ENCODE results near the gene CYP2J2. TPM values are rescaled to one million over a fixed set of nuclear protein-coding genes. Genes with fewer than 3 reads are reported as not detected.

CYP2J2 gene
- total RNA-seq, 2 donors from 2014 or later, result 2.3 to 4.9 TPM

DNA sequence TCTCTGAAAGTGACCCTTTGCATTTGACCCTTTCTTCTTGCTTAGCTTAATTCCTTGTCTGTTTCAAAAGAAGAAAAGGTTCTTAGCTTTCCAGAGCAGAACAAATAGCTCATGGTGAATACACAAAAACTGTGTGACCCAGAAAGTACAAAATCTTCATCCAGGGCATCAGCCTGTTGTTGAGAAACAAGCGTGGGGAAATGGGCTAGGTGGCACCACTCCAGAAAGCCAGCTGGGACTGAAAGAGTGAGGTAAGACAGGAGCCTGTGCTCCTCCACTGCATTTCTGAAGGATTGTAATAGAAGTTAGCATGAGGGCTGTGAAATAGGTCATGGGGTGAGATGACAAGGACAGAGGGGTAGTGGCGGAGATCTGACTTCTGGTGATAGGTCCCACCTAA is 45.8 kb downstream of the CYP2J2 start:
- Histone ChIP-seq H3K27ac (no peak overlapping the region), H3K36me3 (replicated peaks in 1 of 2; ENCODE audit: insufficient read depth in 1 of 2, low read depth in 2 of 2) (no peaks in the 10 kb centered on the region), H3K27me3 (no peaks in the 10 kb centered on the region), H3K9me3 (no peaks in the 10 kb centered on the region), H3K4me1 (no peaks in the 10 kb centered on the region), H3K4me3 (no peak overlapping the region)
- intact Hi-C loops (cut with DNase I), result loop anchor here (5.0 kb wide), 1 partner anchor 67 kb away; no protein-coding TSS in a partner anchor
- DNase-seq, result peak in 2 of 4 donors; percentile 16 to 17
- ATAC-seq, result no peak
- WGBS, 2 donors, result 80 to 91% methylated on average over 2 of the region's 2 CpGs
- TF ChIP-seq, protein P1, sequence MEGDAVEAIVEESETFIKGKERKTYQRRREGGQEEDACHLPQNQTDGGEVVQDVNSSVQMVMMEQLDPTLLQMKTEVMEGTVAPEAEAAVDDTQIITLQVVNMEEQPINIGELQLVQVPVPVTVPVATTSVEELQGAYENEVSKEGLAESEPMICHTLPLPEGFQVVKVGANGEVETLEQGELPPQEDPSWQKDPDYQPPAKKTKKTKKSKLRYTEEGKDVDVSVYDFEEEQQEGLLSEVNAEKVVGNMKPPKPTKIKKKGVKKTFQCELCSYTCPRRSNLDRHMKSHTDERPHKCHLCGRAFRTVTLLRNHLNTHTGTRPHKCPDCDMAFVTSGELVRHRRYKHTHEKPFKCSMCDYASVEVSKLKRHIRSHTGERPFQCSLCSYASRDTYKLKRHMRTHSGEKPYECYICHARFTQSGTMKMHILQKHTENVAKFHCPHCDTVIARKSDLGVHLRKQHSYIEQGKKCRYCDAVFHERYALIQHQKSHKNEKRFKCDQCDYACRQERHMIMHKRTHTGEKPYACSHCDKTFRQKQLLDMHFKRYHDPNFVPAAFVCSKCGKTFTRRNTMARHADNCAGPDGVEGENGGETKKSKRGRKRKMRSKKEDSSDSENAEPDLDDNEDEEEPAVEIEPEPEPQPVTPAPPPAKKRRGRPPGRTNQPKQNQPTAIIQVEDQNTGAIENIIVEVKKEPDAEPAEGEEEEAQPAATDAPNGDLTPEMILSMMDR (IDR thresholded peaks at IDR 0.05), result no peak
- TF ChIP-seq POLR2A (IDR thresholded peaks at IDR 0.05), result no peak

GRCh38 chr1:59879996-59880505 is 46.5 kb downstream of the CYP2J2 start:
- TF ChIP-seq POLR2A (IDR thresholded peaks at IDR 0.05), result no peak
- 48 to 61% methylated on average over 3 of the region's 3 CpGs for WGBS, 2 donors
- Histone ChIP-seq H3K9me3 (no peaks in the 10 kb centered on the region), H3K27me3 (no peaks in the 10 kb centered on the region), H3K27ac (no peak overlapping the region), H3K4me3 (no peak overlapping the region), H3K4me1 (no peaks in the 10 kb centered on the region), H3K36me3 (replicated peaks in 1 of 2; ENCODE audit: insufficient read depth in 1 of 2, low read depth in 2 of 2) (no peaks in the 10 kb centered on the region)
- intact Hi-C loops (cut with DNase I), result loop anchor here (5.0 kb wide), 1 partner anchor 67 kb away; no protein-coding TSS in a partner anchor
- DNase-seq, result no peak
- ATAC-seq, result no peak

- ATAC-seq, result peak; percentile 85
- Histone ChIP-seq H3K27ac (no peak overlapping the region), H3K9me3 (no peaks in the 10 kb centered on the region), H3K27me3 (no peaks in the 10 kb centered on the region), H3K36me3 (replicated peaks in 1 of 2; ENCODE audit: insufficient read depth in 1 of 2, low read depth in 2 of 2) (no peaks in the 10 kb centered on the region), H3K4me1 (no peaks in the 10 kb centered on the region), H3K4me3 (no peak overlapping the region)
- 16 to 18% methylated on average over 5 of the region's 5 CpGs for WGBS, 2 donors
- peak; percentile 80 to 87 (median 84) for DNase-seq
- intact Hi-C loops (cut with DNase I), result no loop called here
- TF ChIP-seq, protein P1 (IDR thresholded peaks at IDR 0.05), result peak; percentile 33 to 82 (median 71)
- no peak for TF ChIP-seq POLR2A (IDR thresholded peaks at IDR 0.05)
Measured at GRCh38 chr1:59879574-59879973, 47.0 kb downstream of the CYP2J2 start.

DNA sequence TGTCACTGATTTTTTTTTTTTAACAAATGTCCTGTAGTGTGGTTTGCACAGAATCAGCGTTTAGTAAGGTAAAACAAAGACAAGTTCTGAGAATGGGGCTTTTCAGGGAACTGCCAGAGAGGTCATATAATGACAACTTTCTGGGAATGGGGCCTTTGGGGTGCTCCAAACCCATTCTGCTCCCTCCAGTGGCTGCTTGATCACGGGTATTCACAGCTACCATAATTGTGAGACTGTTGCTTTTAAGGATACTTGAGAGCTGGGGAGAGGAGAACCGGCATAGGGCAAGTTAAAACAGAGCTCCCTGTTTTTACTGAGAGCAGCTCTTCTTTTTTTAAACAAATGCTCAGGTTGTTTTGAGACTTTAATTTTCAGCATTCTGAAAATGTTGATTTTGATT is 48.2 kb downstream of the CYP2J2 start:
- WGBS, 2 donors, result 70 to 85% methylated on average over 3 of the region's 3 CpGs
- Histone ChIP-seq H3K27me3 (no peaks in the 10 kb centered on the region), H3K36me3 (replicated peaks in 1 of 2; ENCODE audit: insufficient read depth in 1 of 2, low read depth in 2 of 2) (peaks cover 0 to under 1% of the 10 kb centered on the region in 2 donors), H3K4me1 (no peaks in the 10 kb centered on the region), H3K27ac (no peak overlapping the region), H3K9me3 (no peaks in the 10 kb centered on the region), H3K4me3 (no peak overlapping the region)
- TF ChIP-seq, protein P1 (IDR thresholded peaks at IDR 0.05), result no peak
- TF ChIP-seq POLR2A (IDR thresholded peaks at IDR 0.05), result no peak
- ATAC-seq (no peak), DNase-seq (no peak)
- intact Hi-C loops (cut with DNase I), result no loop called here

- H3K4me1 ChIP-seq, result no peaks in the 10 kb centered on the region
- no peak overlapping the region for H3K4me3 ChIP-seq
- peaks cover 0 to 3% of the 10 kb centered on the region in 2 donors for H3K36me3 ChIP-seq (replicated peaks in 1 of 2; ENCODE audit: insufficient read depth in 1 of 2, low read depth in 2 of 2)
- ATAC-seq (no peak), DNase-seq (no peak)
- 89 to 90% methylated on average over 2 of the region's 2 CpGs for WGBS, 2 donors
- intact Hi-C loops (cut with DNase I), result no loop called here
- H3K27ac ChIP-seq, result no peak overlapping the region
- H3K9me3 ChIP-seq, result no peaks in the 10 kb centered on the region
- no peak for TF ChIP-seq POLR2A (IDR thresholded peaks at IDR 0.05)
- TF ChIP-seq, protein P1 (IDR thresholded peaks at IDR 0.05), result no peak
- no peaks in the 10 kb centered on the region for H3K27me3 ChIP-seq
Measured at GRCh38 chr1:59877108-59877682, 49.4 kb downstream of the CYP2J2 start.

All from body of pancreas (tissue), 4 donors.